Measurements from ENCODE around the gene JARID2.

JARID2 gene

GRCh38 chr6:15375638-15376290 is 129.9 kb downstream of the JARID2 start:
- no peak for TF ChIP-seq CTCF (conservative IDR thresholded peaks at IDR 0.05; ENCODE audit: low read depth, low read length)
- no peak overlapping the region for H3K4me3 ChIP-seq (ENCODE audit: low read length)
- no peak for DNase-seq (ENCODE audit: low read depth)

- DNase-seq (ENCODE audit: low read depth) = no peak
- no peak for TF ChIP-seq CTCF (conservative IDR thresholded peaks at IDR 0.05; ENCODE audit: low read depth, low read length)
- no peak overlapping the region for H3K4me3 ChIP-seq (ENCODE audit: low read length)
Measured at GRCh38 chr6:15376900-15377487, 131.1 kb downstream of the JARID2 start.

- DNase-seq (ENCODE audit: low read depth) = no peak
- no peak overlapping the region for H3K4me3 ChIP-seq (ENCODE audit: low read length)
- TF ChIP-seq CTCF (conservative IDR thresholded peaks at IDR 0.05; ENCODE audit: low read depth, low read length) = no peak
Measured at GRCh38 chr6:15378272-15378671, 132.4 kb downstream of the JARID2 start.

- no peak overlapping the region for H3K4me3 ChIP-seq (ENCODE audit: low read length)
- no peak for TF ChIP-seq CTCF (conservative IDR thresholded peaks at IDR 0.05; ENCODE audit: low read depth, low read length)
- DNase-seq (ENCODE audit: low read depth) = no peak
Measured at GRCh38 chr6:15378866-15379265, 133.0 kb downstream of the JARID2 start.

GRCh38 chr6:15380351-15380750 is 134.5 kb downstream of the JARID2 start:
- no peak for TF ChIP-seq CTCF (conservative IDR thresholded peaks at IDR 0.05; ENCODE audit: low read depth, low read length)
- no peak for DNase-seq (ENCODE audit: low read depth)
- H3K4me3 ChIP-seq (ENCODE audit: low read length) = no peak overlapping the region

GRCh38 chr6:15382089-15382488 is 136.2 kb downstream of the JARID2 start:
- no peak for TF ChIP-seq CTCF (conservative IDR thresholded peaks at IDR 0.05; ENCODE audit: low read depth, low read length)
- no peak overlapping the region for H3K4me3 ChIP-seq (ENCODE audit: low read length)
- no peak for DNase-seq (ENCODE audit: low read depth)

- H3K4me3 ChIP-seq (ENCODE audit: low read length) = no peak overlapping the region
- TF ChIP-seq CTCF (conservative IDR thresholded peaks at IDR 0.05; ENCODE audit: low read depth, low read length) = no peak
- no peak for DNase-seq (ENCODE audit: low read depth)
Measured at GRCh38 chr6:15382712-15383111, 136.8 kb downstream of the JARID2 start.
